Frontal cortex (tissue), 4 donors: ENCODE data around the gene HYDIN. TPM values are rescaled to one million over a fixed set of nuclear protein-coding genes. Genes with fewer than 3 reads are reported as not detected.

ENCODE experiments used
- DNase-seq, 2 donors: peaks; one replicate each; pipeline ENCODE4 v3.0.0; 2012; ENCODE audit warnings: low spot score in 2 of 2
- FAIRE-seq: peaks from 2 replicates; lab custom pipeline; 2012; peaks lifted over from hg19 to GRCh38; lab: Jason Lieb, UNC
- total RNA-seq: library from RNA; depleted of rRNA; stranded (reverse); fragments of >200 nt; gene quantifications from one replicate; pipeline ENCODE4 v1.2.3, GENCODE V29; 2014
- donor health status: control.
- donor health status: control.
- donor health status: control.

Gene HYDIN
- 19.2 TPM for total RNA-seq

GRCh38 chr16:71230122-71230845, at the start of gene HYDIN:
HYDIN (minus strand) TSS chr16:71230722; CDS start chr16:71186895, 43,827 bp downstream.
- FAIRE-seq: no peak
- DNase-seq: peak; percentile 11 to 69

- no peak for FAIRE-seq
- no peak for DNase-seq
Measured at GRCh38 chr16:71276589-71277334, 46.2 kb upstream of the HYDIN start.

GRCh38 chr16:71273384-71273783, 42.9 kb upstream of the HYDIN start:
- DNase-seq (no peak), FAIRE-seq (no peak)

GRCh38 chr16:71264299-71264698, 33.8 kb upstream of the HYDIN start:
- no peak for FAIRE-seq
- no peak for DNase-seq

GRCh38 chr16:71263582-71263981, 33.1 kb upstream of the HYDIN start:
- no peak for FAIRE-seq
- DNase-seq: no peak

GRCh38 chr16:71262391-71262790, 31.9 kb upstream of the HYDIN start:
- no peak for DNase-seq
- no peak for FAIRE-seq

- FAIRE-seq (no peak), DNase-seq (no peak)
Measured at GRCh38 chr16:71260995-71261394, 30.5 kb upstream of the HYDIN start.

- no peak for DNase-seq
- no peak for FAIRE-seq
Measured at GRCh38 chr16:71259086-71259485, 28.6 kb upstream of the HYDIN start.

- no peak for DNase-seq
- no peak for FAIRE-seq
Measured at GRCh38 chr16:71258372-71258771, 27.9 kb upstream of the HYDIN start.

- FAIRE-seq (no peak), DNase-seq (no peak)
Measured at GRCh38 chr16:71257768-71258167, 27.2 kb upstream of the HYDIN start.

- no peak for FAIRE-seq
- DNase-seq: peak in 1 of 2 donors; percentile 13
Measured at GRCh38 chr16:71255721-71256120, 25.2 kb upstream of the HYDIN start.

- no peak for FAIRE-seq
- DNase-seq: peak in 1 of 2 donors; percentile 8
Measured at GRCh38 chr16:71254832-71255525, 24.5 kb upstream of the HYDIN start.

GRCh38 chr16:71250461-71251235, 20.1 kb upstream of the HYDIN start:
- no peak for DNase-seq
- FAIRE-seq: no peak

- no peak for FAIRE-seq
Measured at GRCh38 chr16:71249399-71249798, 18.9 kb upstream of the HYDIN start.

GRCh38 chr16:71247478-71247877, 17.0 kb upstream of the HYDIN start:
- DNase-seq: no peak
- FAIRE-seq: no peak

More at GRCh38 chr16:71249399-71249798, 18.9 kb upstream of the HYDIN start:
- no peak for DNase-seq

GRCh38 chr16:71246309-71246708, 15.8 kb upstream of the HYDIN start:
- DNase-seq: no peak
- FAIRE-seq: no peak

GRCh38 chr16:71244521-71244920, 14.0 kb upstream of the HYDIN start:
- no peak for FAIRE-seq

GRCh38 chr16:71242601-71243000, 12.1 kb upstream of the HYDIN start:
- FAIRE-seq (no peak), DNase-seq (no peak)

More at GRCh38 chr16:71244521-71244920, 14.0 kb upstream of the HYDIN start:
- DNase-seq: no peak

GRCh38 chr16:71242036-71242435, 11.5 kb upstream of the HYDIN start:
- no peak for FAIRE-seq
- DNase-seq: no peak

- FAIRE-seq (no peak), DNase-seq (no peak)
Measured at GRCh38 chr16:71229344-71229743, 1.2 kb downstream of the HYDIN start.
